ENCODE measurements around the gene FXYD1. TPM values are rescaled to one million over a fixed set of nuclear protein-coding genes. Genes with fewer than 3 reads are reported as not detected.

Gene FXYD1
- polyA plus RNA-seq, 1 of the 3 experiments (the other 2 are of a cell fraction) = 0.12 TPM

DNA sequence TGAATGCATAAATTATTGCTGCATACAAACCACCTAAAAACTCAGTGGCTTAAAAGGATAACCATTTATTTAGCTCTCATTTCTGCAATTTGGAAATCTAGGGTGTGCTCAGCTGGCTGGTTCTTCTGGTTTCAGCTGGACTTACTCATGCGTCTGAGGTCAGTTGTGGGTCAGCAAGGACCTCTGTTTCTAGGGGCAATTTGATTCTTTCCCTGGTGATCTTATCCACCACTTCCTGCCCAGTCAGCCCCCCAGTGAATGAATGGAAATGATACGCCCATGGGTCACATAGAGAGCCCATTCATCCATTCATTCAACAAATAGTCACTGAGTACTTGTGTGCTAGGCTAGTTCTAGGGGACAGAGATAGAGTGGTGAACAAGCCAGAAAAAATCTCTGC is 25.8 kb downstream of the FXYD1 start:
- Histone ChIP-seq H3K27me3 (ENCODE audit: insufficient read depth) (no peaks in the 10 kb centered on the region), H4K20me1 (ENCODE audit: insufficient read depth) (no peaks in the 10 kb centered on the region), H3K27ac (ENCODE audit: low read depth in 2 of 2, low read length in 1 of 2) (no peak overlapping the region), H2AFZ (ENCODE audit: low read depth) (no peak overlapping the region), H3K9ac (no peak overlapping the region), H3K4me1 (ENCODE audit: control insufficient read depth in 1 of 2, insufficient read depth in 2 of 2, low read depth in 1 of 2, low read length in 1 of 2) (no peaks in the 10 kb centered on the region; a peak in 1 of 4 replicates), H3F3A (replicated peaks; ENCODE audit: insufficient read depth) (no peaks in the 10 kb centered on the region), H3K79me2 (ENCODE audit: insufficient read depth) (no peaks in the 10 kb centered on the region), H3K9me3 (no peaks in the 10 kb centered on the region; the same call in 1 of the 2 replicates), H3K9me2 (no peaks in the 10 kb centered on the region), H3K36me3 (replicated peaks in 1 of 2; ENCODE audit: control insufficient read depth in 1 of 2, insufficient read depth in 2 of 2, low read length in 1 of 2) (peaks cover 8 to 72% of the 10 kb centered on the region in 2 experiments), H3K4me2 (no peak overlapping the region), H3K4me3 (ENCODE audit: low read depth in 2 of 2, low read length in 1 of 2) (no peak overlapping the region)
- no peak for DNase-seq
- ChIA-PET CTCF (no interaction called here), POLR2A (no interaction called here)
- WGBS (ENCODE audit: low lambda C conversion rate) = 87% methylated on average over 2 of the region's 2 CpGs
- TF ChIP-seq, protein P1, sequence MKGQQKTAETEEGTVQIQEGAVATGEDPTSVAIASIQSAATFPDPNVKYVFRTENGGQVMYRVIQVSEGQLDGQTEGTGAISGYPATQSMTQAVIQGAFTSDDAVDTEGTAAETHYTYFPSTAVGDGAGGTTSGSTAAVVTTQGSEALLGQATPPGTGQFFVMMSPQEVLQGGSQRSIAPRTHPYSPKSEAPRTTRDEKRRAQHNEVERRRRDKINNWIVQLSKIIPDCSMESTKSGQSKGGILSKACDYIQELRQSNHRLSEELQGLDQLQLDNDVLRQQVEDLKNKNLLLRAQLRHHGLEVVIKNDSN (IDR thresholded peaks at IDR 0.05; ENCODE audit: borderline replicate concordance, low read depth) = no peak
- TF ChIP-seq, protein P2, sequence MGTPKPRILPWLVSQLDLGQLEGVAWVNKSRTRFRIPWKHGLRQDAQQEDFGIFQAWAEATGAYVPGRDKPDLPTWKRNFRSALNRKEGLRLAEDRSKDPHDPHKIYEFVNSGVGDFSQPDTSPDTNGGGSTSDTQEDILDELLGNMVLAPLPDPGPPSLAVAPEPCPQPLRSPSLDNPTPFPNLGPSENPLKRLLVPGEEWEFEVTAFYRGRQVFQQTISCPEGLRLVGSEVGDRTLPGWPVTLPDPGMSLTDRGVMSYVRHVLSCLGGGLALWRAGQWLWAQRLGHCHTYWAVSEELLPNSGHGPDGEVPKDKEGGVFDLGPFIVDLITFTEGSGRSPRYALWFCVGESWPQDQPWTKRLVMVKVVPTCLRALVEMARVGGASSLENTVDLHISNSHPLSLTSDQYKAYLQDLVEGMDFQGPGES (IDR thresholded peaks at IDR 0.05; ENCODE audit: low read depth, low read length) = no peak
- TF ChIP-seq, protein P3, sequence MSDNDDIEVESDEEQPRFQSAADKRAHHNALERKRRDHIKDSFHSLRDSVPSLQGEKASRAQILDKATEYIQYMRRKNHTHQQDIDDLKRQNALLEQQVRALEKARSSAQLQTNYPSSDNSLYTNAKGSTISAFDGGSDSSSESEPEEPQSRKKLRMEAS (IDR thresholded peaks at IDR 0.05; ENCODE audit: low read depth) = no peak
- no peak for TF ChIP-seq EP300 (IDR thresholded peaks at IDR 0.05; ENCODE audit: borderline replicate concordance in 1 of 2, low read depth in 1 of 2, low read length in 1 of 2)

DNA sequence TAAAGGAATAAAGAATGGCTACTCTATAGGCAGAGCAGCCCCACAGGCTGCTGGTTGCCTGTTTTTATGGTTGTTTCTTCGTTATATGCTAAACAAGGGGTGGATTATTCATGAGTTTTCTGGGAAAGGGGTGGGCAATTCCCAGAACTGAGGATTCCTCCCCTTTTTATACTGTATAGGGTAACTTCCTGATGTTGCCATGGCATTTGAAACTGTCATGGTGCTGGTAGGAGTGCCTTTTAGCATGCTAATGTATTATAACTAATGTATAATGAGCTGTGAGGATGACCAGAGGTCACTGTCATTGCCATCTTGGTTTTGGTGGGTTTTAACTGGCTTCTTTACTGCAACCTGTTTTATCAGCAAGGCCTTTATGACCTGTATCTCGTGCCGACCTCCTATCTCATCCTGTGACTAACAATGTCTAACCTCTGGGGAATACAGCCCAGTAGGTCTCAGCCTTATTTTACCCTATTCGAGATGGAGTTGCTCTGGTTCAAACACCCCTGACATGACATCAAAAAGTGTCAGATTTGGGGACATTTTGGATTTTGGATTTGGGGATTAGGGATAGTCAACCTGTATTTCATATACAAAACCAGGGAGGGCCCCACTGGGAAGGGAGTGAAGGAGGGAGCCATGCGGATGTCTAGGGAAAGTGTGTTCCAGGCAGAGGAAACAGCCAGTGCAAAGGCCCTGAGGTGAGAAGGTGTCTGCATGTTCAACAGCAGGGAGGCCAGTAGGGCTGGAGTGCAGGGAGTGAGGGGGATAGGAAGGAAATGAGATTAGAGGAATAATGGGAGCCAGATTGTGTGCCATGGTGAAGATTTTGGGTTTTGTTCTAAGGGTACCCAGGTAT is 26.8 kb downstream of the FXYD1 start:
- Histone ChIP-seq H3K79me2 (ENCODE audit: insufficient read depth) (no peaks in the 10 kb centered on the region), H3K9me2 (no peaks in the 10 kb centered on the region), H3K27ac (ENCODE audit: low read depth in 2 of 2, low read length in 1 of 2) (no peak overlapping the region), H3K4me3 (ENCODE audit: low read depth in 2 of 2, low read length in 1 of 2) (no peak overlapping the region), H3K9me3 (no peaks in the 10 kb centered on the region; the same call in 1 of the 2 replicates), H3F3A (replicated peaks; ENCODE audit: insufficient read depth) (no peaks in the 10 kb centered on the region), H3K4me2 (no peak overlapping the region), H2AFZ (ENCODE audit: low read depth) (no peak overlapping the region), H4K20me1 (ENCODE audit: insufficient read depth) (no peaks in the 10 kb centered on the region), H3K27me3 (ENCODE audit: insufficient read depth) (no peaks in the 10 kb centered on the region), H3K36me3 (replicated peaks in 1 of 2; ENCODE audit: control insufficient read depth in 1 of 2, insufficient read depth in 2 of 2, low read length in 1 of 2) (peaks cover 8 to 71% of the 10 kb centered on the region in 2 experiments), H3K9ac (no peak overlapping the region), H3K4me1 (ENCODE audit: control insufficient read depth in 1 of 2, insufficient read depth in 2 of 2, low read depth in 1 of 2, low read length in 1 of 2) (no peaks in the 10 kb centered on the region; a peak in 1 of 4 replicates)
- CTCF ChIA-PET = interaction anchor here (1.6 kb wide), 1 partner anchor 23 kb away, joined by 4 read pairs; no protein-coding TSS in a partner anchor
- DNase-seq = no peak
- TF ChIP-seq JUND (IDR thresholded peaks at IDR 0.05) (no peak), GABPA (IDR thresholded peaks at IDR 0.05; ENCODE audit: low read depth) (no peak), TAF1 (IDR thresholded peaks at IDR 0.05; ENCODE audit: borderline replicate concordance, low read depth, low read length) (no peak), FOSL2 (IDR thresholded peaks at IDR 0.05; ENCODE audit: borderline replicate concordance, low read depth) (no peak), NFIC (IDR thresholded peaks at IDR 0.05; ENCODE audit: borderline replicate concordance) (no peak), ELF1 (IDR thresholded peaks at IDR 0.05) (no peak)
- TF ChIP-seq, protein P4, sequence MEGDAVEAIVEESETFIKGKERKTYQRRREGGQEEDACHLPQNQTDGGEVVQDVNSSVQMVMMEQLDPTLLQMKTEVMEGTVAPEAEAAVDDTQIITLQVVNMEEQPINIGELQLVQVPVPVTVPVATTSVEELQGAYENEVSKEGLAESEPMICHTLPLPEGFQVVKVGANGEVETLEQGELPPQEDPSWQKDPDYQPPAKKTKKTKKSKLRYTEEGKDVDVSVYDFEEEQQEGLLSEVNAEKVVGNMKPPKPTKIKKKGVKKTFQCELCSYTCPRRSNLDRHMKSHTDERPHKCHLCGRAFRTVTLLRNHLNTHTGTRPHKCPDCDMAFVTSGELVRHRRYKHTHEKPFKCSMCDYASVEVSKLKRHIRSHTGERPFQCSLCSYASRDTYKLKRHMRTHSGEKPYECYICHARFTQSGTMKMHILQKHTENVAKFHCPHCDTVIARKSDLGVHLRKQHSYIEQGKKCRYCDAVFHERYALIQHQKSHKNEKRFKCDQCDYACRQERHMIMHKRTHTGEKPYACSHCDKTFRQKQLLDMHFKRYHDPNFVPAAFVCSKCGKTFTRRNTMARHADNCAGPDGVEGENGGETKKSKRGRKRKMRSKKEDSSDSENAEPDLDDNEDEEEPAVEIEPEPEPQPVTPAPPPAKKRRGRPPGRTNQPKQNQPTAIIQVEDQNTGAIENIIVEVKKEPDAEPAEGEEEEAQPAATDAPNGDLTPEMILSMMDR (IDR thresholded peaks at IDR 0.05) = no peak
- POLR2A ChIA-PET = no interaction called here
- 62% methylated on average over 5 of the region's 5 CpGs for WGBS (ENCODE audit: low lambda C conversion rate)

All from SK-N-SH (cell line).